AG04450 (cell line): Measurements from ENCODE around the gene CCNK. TPM values are rescaled to one million over a fixed set of nuclear protein-coding genes. Genes with fewer than 3 reads are reported as not detected.

Experiments
- CTCF ChIA-PET: fragments of 300-600, 350-600 bp; formaldehyde crosslinking; extraction: SDS; loops from one replicate; lab custom pipeline; 2022; ENCODE audit warnings: antibody characterized with exemption, inconsistent platforms; lab: Charles Lee
- POLR2A ChIA-PET: fragments of 350-600 bp; formaldehyde crosslinking; extraction: SDS; loops from one replicate; lab custom pipeline; 2021; ENCODE audit warnings: antibody characterized with exemption, inconsistent platforms; lab: Yijun Ruan, JAX
- DNase-seq: peaks from one replicate; pipeline ENCODE4 v3.0.0-alpha.2; 2011; ENCODE audit warnings: low read depth, low spot score
- H3K27ac ChIP-seq: one replicate; pipeline ENCODE4 v1.5.1; 2012; ENCODE audit warnings: low read depth, low read length, control low read depth
- H3K27me3 ChIP-seq: one replicate; pipeline ENCODE4 v1.6.0; 2012; ENCODE audit warnings: low read length; ENCODE audit not compliant: control insufficient read depth, insufficient read depth
- H3K4me3 ChIP-seq: 2 replicates; pipeline ENCODE4 v1.5.1; 2011; ENCODE audit warnings: mild to moderate bottlenecking, low read depth, low read length, control low read depth
- H3K9me3 ChIP-seq: 2 replicates; pipeline ENCODE4 v1.5.1; 2012; ENCODE audit warnings: low read length; ENCODE audit not compliant: control insufficient read depth, insufficient read depth
- CTCF ChIP-seq: IDR thresholded peaks from 2 replicates; pipeline ENCODE4 v1.5.1; 2011; ENCODE audit warnings: low read depth, low read length, control low read depth, inconsistent platforms
- polyA plus RNA-seq: library from polyadenylated mRNA; depleted of rRNA; stranded (reverse); fragments of >200 nt; gene quantifications from 2 replicates; pipeline ENCODE4 v1.2.3, GENCODE V29; 2011

Gene CCNK
- polyA plus RNA-seq, 1 experiment, result 18.9 TPM

- POLR2A ChIA-PET, result no interaction called here
- no peaks in the 10 kb centered on the region; the same call in 1 of the 2 replicates for H3K9me3 ChIP-seq
Observed at GRCh38 chr14:99512110-99512449, 30.9 kb downstream of the CCNK start.

GRCh38 chr14:99512571-99513182, 31.5 kb downstream of the CCNK start:
- H3K9me3 ChIP-seq, result no peaks in the 10 kb centered on the region; the same call in 1 of the 2 replicates
- TF ChIP-seq CTCF, result no peak
- H3K4me3 ChIP-seq, result no peak overlapping the region
- no peaks in the 10 kb centered on the region for H3K27me3 ChIP-seq
- ChIA-PET CTCF (no interaction called here), POLR2A (no interaction called here)
- no peak overlapping the region for H3K27ac ChIP-seq
- no peak for DNase-seq

More at GRCh38 chr14:99512110-99512449, 30.9 kb downstream of the CCNK start:
- TF ChIP-seq CTCF, result no peak
- H3K27me3 ChIP-seq, result no peaks in the 10 kb centered on the region
- H3K27ac ChIP-seq, result peak overlapping the region; percentile 81
- H3K4me3 ChIP-seq, result no peak overlapping the region
- no peak for DNase-seq
- CTCF ChIA-PET, result interaction anchor here (0.6 to 1.5 kb wide), 2 partner anchors 116 to 388 kb away, joined by 4 to 5 read pairs; no protein-coding TSS in a partner anchor

GRCh38 chr14:99513183-99513694, 32.0 kb downstream of the CCNK start:
- Histone ChIP-seq H3K27me3 (no peaks in the 10 kb centered on the region), H3K27ac (no peak overlapping the region), H3K4me3 (no peak overlapping the region), H3K9me3 (no peaks in the 10 kb centered on the region; the same call in 1 of the 2 replicates)
- POLR2A ChIA-PET, result no interaction called here
- no peak for DNase-seq
- CTCF ChIA-PET, result no interaction called here
- no peak for TF ChIP-seq CTCF

- no peak for DNase-seq
- TF ChIP-seq CTCF, result no peak
- no peak overlapping the region for H3K27ac ChIP-seq
- H3K9me3 ChIP-seq, result no peaks in the 10 kb centered on the region; the same call in 1 of the 2 replicates
- ChIA-PET CTCF (no interaction called here), POLR2A (no interaction called here)
- H3K4me3 ChIP-seq, result no peak overlapping the region
- no peaks in the 10 kb centered on the region for H3K27me3 ChIP-seq
Observed at GRCh38 chr14:99513946-99514551, 32.8 kb downstream of the CCNK start.
